GM18505 (cell line): ENCODE data around the gene SPRR3.
"Not testable (repeated sequence)": the region's sequence is repeated elsewhere in the genome, so short reads cannot be mapped to it uniquely, and the experiment has no call there.

Source experiments
- ATAC-seq: cut with Tn5 transposase; IDR thresholded peaks from one replicate; pipeline ENCODE4 v1.9.1; 2021; ENCODE audit not compliant: unreplicated experiment
- POLR2A ChIP-seq: IDR thresholded peaks from 4 replicates; pipeline ENCODE4 v1.6.1; 2011; ENCODE audit warnings: borderline replicate concordance; ENCODE audit not compliant: insufficient read depth, insufficient read length; ENCODE audit errors: extremely low read depth

SPRR3 gene

DNA sequence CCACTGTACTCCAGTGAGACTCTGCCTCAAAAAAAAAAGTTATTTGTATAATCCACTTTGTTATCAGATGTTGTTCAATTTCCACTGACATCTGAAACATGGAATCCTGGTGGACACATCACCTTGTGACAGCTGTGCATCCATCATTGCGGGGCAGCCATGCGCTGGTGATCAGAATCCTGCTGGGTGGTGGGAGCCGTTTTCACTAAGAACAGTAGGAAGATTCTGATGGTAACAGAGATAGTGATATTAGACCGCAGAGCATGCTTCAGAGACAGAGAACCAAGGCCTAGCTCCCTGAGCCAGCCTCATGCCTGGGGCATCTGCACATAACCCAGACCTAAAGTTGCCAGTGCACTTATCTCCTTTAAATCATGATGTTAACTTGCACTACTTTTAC, 3.1 kb upstream of the SPRR3 start:
- TF ChIP-seq POLR2A = no peak
- ATAC-seq = no peak

DNA sequence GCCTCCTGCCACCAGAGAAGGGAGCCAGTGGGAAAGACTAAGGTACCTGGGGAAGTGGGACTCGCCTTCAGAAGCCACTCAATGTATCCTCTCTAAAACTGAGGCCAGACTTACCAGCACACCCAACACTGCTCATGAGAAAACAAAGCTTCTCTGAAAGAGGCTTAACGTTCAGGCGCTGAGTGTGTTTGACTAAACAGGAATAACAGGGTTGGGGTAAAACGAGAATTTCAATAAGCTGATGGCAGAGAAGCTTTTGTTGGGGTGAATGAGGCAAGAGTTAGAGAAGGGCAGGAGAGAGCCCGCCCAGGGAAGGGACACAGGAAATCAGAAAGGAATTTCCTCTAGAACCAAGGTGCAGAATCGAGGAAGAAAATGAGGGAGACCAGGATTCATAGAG, 1.7 kb upstream of the SPRR3 start:
- no peak for TF ChIP-seq POLR2A
- ATAC-seq = no peak

DNA sequence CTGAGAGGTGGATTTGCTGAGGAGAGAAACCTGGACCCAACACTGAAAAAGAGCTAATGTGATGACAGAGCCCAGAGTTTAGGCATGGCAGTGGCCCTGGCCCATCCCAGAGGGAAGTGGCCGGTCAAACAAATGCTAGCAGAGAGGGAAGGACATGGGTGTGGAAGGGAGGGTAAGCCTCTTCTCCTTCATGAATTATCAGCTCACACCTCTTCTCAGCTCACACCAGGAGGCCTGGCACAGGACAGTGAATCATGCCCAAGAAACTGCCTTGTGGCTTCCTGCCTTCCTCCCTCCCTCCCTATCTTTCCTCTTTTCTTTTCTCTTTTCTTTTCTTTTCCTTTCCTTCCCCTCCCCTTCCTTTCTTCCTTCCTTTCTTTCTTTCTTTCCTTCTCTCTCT, 1.3 kb upstream of the SPRR3 start:
- no peak for TF ChIP-seq POLR2A
- no peak for ATAC-seq

DNA sequence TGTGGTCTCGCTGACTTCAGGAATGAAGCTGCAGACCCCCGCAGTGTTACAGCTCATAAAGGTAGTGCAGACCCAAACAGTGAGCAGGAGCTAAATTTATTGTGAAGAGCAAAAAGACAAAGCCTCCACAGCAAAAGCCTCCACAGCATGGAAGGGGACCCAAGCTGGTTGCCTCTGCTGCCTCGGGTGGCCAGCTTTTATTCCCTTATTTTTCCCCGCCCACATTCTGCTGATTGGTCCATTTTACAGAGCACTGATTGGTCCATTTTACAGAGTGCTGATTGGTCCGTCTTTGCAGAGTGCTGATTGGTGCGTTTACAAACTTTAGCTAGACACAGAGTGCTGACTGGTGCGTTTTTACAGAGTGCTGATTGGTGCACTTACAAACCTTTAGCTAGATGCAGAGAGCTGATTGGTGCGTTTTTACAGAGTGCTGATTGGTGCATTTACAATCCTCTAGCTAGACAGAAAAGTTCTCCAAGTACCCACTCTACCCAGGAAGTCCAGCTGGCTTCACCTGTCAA, 9.7 kb downstream of the SPRR3 start:
- not testable (repeated sequence) for ATAC-seq

DNA sequence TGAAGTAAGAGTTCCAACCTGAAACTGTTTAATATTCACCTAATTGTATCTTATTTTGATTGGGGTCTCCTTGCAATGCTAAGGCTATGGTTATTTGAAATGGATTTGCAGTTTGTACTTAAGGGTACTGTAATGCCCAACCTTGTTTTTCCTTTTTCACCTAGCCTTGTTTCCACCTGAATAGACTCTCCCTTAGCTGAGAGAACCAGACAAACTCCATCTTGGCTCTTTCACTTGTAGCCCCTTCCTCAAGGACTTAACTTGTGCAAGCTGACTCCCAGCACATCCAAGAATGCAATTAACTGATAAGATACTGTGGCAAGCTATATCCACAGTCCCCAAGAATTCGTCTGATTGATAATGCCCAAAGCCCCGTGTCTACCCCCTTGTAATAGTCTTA, 20.3 kb downstream of the SPRR3 start:
- ATAC-seq = not testable (repeated sequence)

DNA sequence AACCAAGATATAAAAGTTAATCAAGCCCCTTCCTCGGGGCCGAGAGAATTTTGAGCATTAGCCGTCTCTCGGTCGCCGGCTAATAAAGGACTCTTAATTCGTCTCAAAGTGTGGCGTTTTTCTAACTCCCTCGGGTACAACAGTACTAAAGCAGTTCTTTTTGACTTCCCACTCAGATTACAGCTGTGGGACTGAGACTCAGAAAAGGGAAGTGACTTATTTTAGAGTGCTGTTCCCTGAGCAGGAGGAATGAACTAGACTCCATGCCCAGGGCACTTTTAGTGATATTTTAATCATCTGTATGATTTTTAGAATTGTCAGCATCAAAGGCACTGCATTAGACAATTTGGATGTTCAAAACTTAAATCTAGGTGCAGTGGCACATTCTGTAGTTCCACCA, 20.8 kb downstream of the SPRR3 start:
- ATAC-seq = not testable (repeated sequence)

DNA sequence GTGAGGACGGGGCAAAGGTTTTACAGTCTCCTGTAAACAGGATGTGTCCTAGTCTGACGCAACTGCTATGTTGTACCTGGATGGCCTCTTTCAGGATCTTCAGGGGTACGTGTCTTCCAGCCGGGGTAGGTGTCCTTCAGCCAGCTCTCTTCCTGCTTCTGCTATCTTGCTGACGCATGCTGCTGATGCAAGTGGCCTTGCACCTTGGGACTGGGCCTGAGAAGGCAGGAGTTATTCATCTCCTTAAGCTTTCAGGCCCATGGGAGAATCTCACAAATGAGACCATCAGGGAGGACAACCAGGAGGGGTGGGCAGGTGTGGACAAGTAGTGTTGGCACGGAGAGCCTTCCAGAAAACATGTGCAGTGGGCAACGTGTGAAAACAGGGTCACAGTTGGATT, 21.6 kb downstream of the SPRR3 start:
- no peak for TF ChIP-seq POLR2A
- no peak for ATAC-seq

DNA sequence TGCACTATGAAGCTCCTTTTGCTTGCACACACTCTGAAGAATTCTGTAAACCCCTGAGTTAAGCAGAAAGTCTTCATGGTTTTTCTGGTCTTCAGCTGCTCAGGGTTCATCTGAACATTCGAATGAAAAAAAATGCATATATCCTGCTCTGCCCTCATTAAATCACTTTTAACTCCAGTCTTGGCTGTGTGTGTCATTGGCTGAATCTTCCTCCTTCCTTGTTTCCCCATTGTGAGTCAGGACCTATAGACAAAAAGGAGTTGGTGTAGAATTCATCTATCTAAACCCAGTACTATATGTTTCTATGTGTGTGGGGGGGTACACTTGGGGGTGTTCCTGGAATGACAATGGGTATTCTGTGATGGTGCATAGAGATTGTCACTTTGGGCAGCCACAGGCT, 22.9 kb downstream of the SPRR3 start:
- ATAC-seq = no peak
- no peak for TF ChIP-seq POLR2A

DNA sequence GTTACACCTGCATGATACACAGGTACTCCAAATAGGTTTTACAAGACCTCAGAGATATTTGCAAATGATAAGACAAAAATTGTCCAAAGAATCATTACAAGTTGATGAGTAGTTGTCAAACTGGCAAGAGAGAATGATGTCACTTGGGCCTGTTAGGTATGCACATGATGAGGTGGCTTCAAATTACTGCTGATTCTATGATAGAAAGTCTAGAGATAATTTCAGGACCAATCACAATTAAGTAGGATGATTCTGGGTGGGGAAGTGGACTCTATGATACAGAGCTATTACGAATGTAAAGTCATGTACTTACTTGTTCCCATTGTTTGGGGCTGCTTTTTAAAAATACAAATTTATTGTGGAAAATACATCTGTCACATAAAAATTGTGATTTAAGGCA, 24.2 kb downstream of the SPRR3 start:
- no peak for ATAC-seq

DNA sequence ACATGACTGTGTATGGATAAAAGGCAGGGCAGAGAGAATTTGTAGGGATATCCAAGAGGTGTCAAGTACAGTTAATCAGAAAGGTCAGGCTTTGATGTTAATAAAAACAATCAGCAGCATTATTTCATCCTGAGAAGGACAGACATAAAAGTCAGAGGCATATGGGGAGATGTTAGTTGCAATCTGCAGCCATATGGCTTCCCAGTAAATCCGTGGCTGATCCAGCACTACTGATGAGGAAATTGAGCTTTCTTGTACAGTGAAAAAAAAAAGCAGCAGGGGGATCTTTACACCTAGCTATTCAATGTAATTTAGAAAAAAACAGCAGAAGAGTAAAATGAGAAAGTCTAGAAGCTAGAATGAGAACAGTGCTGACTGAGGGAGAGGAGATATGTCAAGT, 27.2 kb downstream of the SPRR3 start:
- no peak for TF ChIP-seq POLR2A
- no peak for ATAC-seq

More for the DNA sequence above, 24.2 kb downstream of the SPRR3 start:
- no peak for TF ChIP-seq POLR2A

DNA sequence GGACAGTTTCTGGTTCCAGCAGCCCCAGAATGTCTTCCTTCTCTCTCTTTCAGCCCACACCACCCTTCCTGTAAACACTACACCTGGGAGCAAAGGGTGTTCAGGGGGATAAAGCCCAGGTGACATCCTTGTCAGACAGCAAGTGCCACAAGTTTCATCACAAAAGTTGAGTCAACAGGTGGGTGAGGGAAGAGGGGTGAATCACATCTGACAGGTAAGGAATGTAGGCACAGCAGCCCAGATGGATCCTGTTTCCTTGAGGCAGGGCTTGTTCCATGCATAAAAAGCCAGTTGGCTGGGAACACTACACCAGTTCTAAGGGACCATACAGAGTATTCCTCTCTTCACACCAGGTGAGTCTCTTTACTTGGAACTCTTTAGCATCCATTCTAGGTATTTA, 29.3 kb downstream of the SPRR3 start, which contains the start of gene SPRR1B:
SPRR1B (plus strand) TSS at position 309 of the 400 bp plus-strand sequence. CDS start 1,143 bp downstream, outside the sequence.
- no peak for ATAC-seq
- TF ChIP-seq POLR2A = no peak

DNA sequence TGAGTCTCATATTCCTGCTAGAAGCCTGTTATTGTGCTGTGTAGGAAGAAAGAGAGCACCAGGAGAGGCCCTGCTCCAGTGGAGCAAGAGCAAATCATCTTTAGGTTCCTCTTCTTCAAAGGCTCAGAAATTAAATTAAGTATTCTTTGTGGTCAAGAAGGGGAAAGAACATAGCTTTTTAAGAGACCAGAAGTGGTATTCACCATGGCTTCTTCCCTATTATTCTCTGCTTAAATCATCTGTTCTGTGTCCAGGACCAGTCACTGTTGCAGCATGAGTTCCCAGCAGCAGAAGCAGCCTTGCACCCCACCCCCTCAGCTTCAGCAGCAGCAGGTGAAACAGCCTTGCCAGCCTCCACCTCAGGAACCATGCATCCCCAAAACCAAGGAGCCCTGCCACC, 30.5 kb downstream of the SPRR3 start:
- ATAC-seq = no peak
- no peak for TF ChIP-seq POLR2A

DNA sequence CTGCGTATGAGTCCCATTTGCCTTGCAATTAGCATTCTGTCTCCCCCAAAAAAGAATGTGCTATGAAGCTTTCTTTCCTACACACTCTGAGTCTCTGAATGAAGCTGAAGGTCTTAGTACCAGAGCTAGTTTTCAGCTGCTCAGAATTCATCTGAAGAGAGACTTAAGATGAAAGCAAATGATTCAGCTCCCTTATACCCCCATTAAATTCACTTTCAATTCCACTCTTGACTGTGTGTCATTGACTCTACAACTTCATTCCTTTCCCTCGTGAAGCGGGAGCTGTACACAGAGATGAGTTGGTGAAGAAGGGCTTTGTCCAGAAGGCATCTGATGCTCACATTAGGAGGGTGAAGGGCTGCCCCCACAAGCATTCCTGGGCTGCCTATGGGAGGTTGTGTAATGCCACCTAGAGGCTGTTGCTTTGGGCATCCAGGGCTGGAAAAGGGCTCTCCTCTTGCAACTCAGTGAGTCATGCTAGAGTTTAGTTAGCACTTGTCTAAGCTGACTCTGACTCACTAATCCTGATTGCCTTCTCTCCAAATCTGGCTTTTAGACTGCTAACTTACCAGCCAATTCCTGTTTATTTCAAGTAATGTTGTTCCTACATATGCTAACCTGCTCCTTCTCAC, 31.2 kb downstream of the SPRR3 start:
- ATAC-seq = no peak
- TF ChIP-seq POLR2A = no peak

DNA sequence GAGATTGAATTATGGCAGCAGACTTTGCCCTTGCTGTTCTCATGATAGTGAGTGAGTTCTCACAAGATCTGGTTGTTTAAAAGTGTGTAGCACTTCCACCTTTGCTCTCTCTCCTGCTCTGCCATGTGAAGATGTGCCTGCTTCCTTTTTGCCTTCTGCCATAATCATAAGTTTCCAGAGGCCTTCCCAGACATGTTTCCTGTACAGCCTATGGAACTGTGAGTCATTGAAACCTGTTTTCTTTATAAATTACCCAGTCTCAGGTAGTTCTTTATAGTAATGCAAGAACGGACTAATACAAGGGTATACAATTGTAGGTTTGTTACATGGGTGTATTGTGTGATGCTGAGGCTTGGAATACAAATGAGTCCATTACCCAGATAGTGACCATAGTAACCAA, 33.7 kb downstream of the SPRR3 start:
- no peak for ATAC-seq

More for the DNA sequence above, 33.7 kb downstream of the SPRR3 start:
- no peak for TF ChIP-seq POLR2A
